IMR-90 (cell line): ENCODE results near the gene NDRG2. TPM values are rescaled to one million over a fixed set of nuclear protein-coding genes. Genes with fewer than 3 reads are reported as not detected.

Experiments used
- ATAC-seq: fragments of 200-7000 bp; cut with Tn5 transposase; 2 replicates; pipeline ENCODE4 v1.9.1; 2020; ENCODE audit warnings: low read depth, mild to moderate bottlenecking, moderate library complexity
- BruUV-seq: library from RNA; stranded (reverse); fragments of 400-500 nt; replicated peaks from 2 replicates; lab custom pipeline; 2021; lab: Mats Ljungman, UMichigan
- CTCF ChIA-PET: fragments of 300-600 bp; formaldehyde crosslinking; extraction: SDS; loops from one replicate; lab custom pipeline; 2021; ENCODE audit warnings: antibody characterized with exemption; lab: Yijun Ruan, JAX
- POLR2A ChIA-PET: fragments of 300-600 bp; sonication (Branson Sonifier 250); formaldehyde crosslinking; loops from one replicate; lab custom pipeline; 2022; ENCODE audit warnings: antibody characterized with exemption; ENCODE audit not compliant: unreplicated experiment; lab: Charles Lee
- DNase-seq: peaks from one replicate; pipeline ENCODE4 v3.0.0; 2013
- H2AFZ ChIP-seq: replicated peaks from 2 replicates; pipeline ENCODE3; 2013; ENCODE audit warnings: low read length, mild to moderate bottlenecking; ENCODE audit not compliant: poor library complexity
- H2AK5ac ChIP-seq: 2 replicates; pipeline ENCODE4 v1.6.1; 2013; ENCODE audit warnings: low read depth, low read length, inconsistent platforms
- H2AK9ac ChIP-seq: replicated peaks from 2 replicates; pipeline ENCODE3; 2013; ENCODE audit warnings: mild to moderate bottlenecking, low read depth, low read length, moderate library complexity; ENCODE audit not compliant: poor library complexity
- H2BK120ac ChIP-seq: 2 replicates; pipeline ENCODE4 v1.6.1; 2013; ENCODE audit warnings: low read depth, low read length, inconsistent platforms
- H2BK15ac ChIP-seq: 3 replicates; pipeline ENCODE4 v1.6.1; 2013; ENCODE audit warnings: low read depth, low read length, inconsistent platforms
- H2BK20ac ChIP-seq: 2 replicates; pipeline ENCODE4 v1.6.1; 2013; ENCODE audit warnings: low read depth, mild to moderate bottlenecking, inconsistent platforms, low read length, moderate library complexity
- H2BK5ac ChIP-seq: 2 replicates; pipeline ENCODE4 v1.6.1; 2013; ENCODE audit warnings: mild to moderate bottlenecking, low read depth, low read length, inconsistent platforms; ENCODE audit not compliant: poor library complexity, severe bottlenecking
- H3K14ac ChIP-seq: replicated peaks from 2 replicates; pipeline ENCODE4 v1.6.1; 2013; ENCODE audit warnings: low read depth, low read length, inconsistent platforms
- H3K18ac ChIP-seq: 2 replicates; pipeline ENCODE4 v1.6.1; 2013; ENCODE audit warnings: low read depth, low read length, control low read depth
- H3K23ac ChIP-seq: 2 replicates; pipeline ENCODE4 v1.6.1; 2013; ENCODE audit warnings: low read depth, low read length, inconsistent platforms
- H3K27ac ChIP-seq: 2 replicates; pipeline ENCODE4 v1.5.1; 2013; ENCODE audit warnings: mild to moderate bottlenecking, control low read depth, low read length; ENCODE audit not compliant: insufficient read depth
- H3K27me3 ChIP-seq: 2 replicates; pipeline ENCODE4 v1.6.1; 2013; ENCODE audit warnings: low read length; ENCODE audit not compliant: control insufficient read depth, insufficient read depth
- H3K36me3 ChIP-seq: 2 replicates; pipeline ENCODE4 v1.6.1; 2013; ENCODE audit warnings: low read length, mixed read lengths; ENCODE audit not compliant: control insufficient read depth, insufficient read depth
- H3K4ac ChIP-seq: 2 replicates; pipeline ENCODE4 v1.6.1; 2013; ENCODE audit warnings: low read depth, low read length, inconsistent platforms
- H3K4me1 ChIP-seq: 2 replicates; pipeline ENCODE4 v1.6.1; 2013; ENCODE audit warnings: low read length, mixed read lengths; ENCODE audit not compliant: control insufficient read depth, insufficient read depth
- H3K4me2 ChIP-seq: 2 replicates; pipeline ENCODE4 v1.6.1; 2013; ENCODE audit warnings: low read depth, mild to moderate bottlenecking, control low read depth, low read length, moderate library complexity
- H3K4me3 ChIP-seq: 2 replicates; pipeline ENCODE4 v1.5.1; 2013; ENCODE audit warnings: low read depth, mild to moderate bottlenecking, control low read depth, low read length, moderate library complexity; ENCODE audit not compliant: insufficient read depth
- H3K56ac ChIP-seq: 2 replicates; pipeline ENCODE4 v1.6.1; 2013; ENCODE audit warnings: low read length, inconsistent platforms; ENCODE audit not compliant: insufficient read depth; ENCODE audit errors: extremely low read depth
- H3K79me1 ChIP-seq, 2 experiments: 2 replicates each; pipeline ENCODE4 v1.6.1; 2013; ENCODE audit warnings: low read length in 2 of 2, inconsistent platforms in 1 of 2, low read depth in 1 of 2
- H3K9ac ChIP-seq: 2 replicates; pipeline ENCODE4 v1.6.1; 2013; ENCODE audit warnings: low read depth, low read length, control low read depth
- H3K9me1 ChIP-seq: 2 replicates; pipeline ENCODE4 v1.6.1; 2013; ENCODE audit warnings: low read length, inconsistent platforms; ENCODE audit not compliant: insufficient read depth
- H3K9me3 ChIP-seq: 2 replicates; pipeline ENCODE4 v1.6.1; 2013; ENCODE audit warnings: low read length; ENCODE audit not compliant: control insufficient read depth, insufficient read depth
- H4K20me1 ChIP-seq: 2 replicates; pipeline ENCODE4 v1.6.1; 2013; ENCODE audit warnings: low read length, inconsistent platforms; ENCODE audit not compliant: insufficient read depth
- H4K5ac ChIP-seq: 2 replicates; pipeline ENCODE4 v1.6.1; 2013; ENCODE audit warnings: mild to moderate bottlenecking, low read depth, low read length, control low read depth
- H4K8ac ChIP-seq, 2 experiments: 2 replicates each; pipeline ENCODE4 v1.6.1; 2013; ENCODE audit warnings: low read depth in 2 of 2, low read length in 2 of 2, control low read depth in 1 of 2, inconsistent platforms in 1 of 2
- H4K91ac ChIP-seq: 2 replicates; pipeline ENCODE4 v1.6.1; 2013; ENCODE audit warnings: low read depth, low read length, inconsistent platforms; ENCODE audit not compliant: insufficient read depth
- BHLHE40 ChIP-seq: fragments of 150-350 bp; IDR thresholded peaks from 2 replicates; pipeline ENCODE4 v1.6.1; 2016; ENCODE audit warnings: mild to moderate bottlenecking, low read depth, low read length
- CEBPB ChIP-seq: IDR thresholded peaks from 2 replicates; pipeline ENCODE4 v1.6.1; 2012; ENCODE audit warnings: low read depth, low read length, improper control_type of control experiment
- CHD1 ChIP-seq: IDR thresholded peaks from 2 replicates; pipeline ENCODE4 v1.6.1; 2012; ENCODE audit warnings: low read depth, low read length, improper control_type of control experiment
- ELK1 ChIP-seq: fragments of 150-350 bp; IDR thresholded peaks from 2 replicates; pipeline ENCODE4 v1.6.1; 2016; ENCODE audit warnings: low read depth, mild to moderate bottlenecking, low read length, moderate library complexity, borderline replicate concordance
- FOS ChIP-seq: fragments of 150-350 bp; IDR thresholded peaks from 2 replicates; pipeline ENCODE4 v1.6.1; 2016; ENCODE audit warnings: low read depth, low read length
- MAFK ChIP-seq: IDR thresholded peaks from 2 replicates; pipeline ENCODE4 v1.6.1; 2012; ENCODE audit warnings: low read depth, low read length, improper control_type of control experiment
- MAZ ChIP-seq: IDR thresholded peaks from 2 replicates; pipeline ENCODE4 v1.6.1; 2012; ENCODE audit warnings: low read depth, mild to moderate bottlenecking, low read length, improper control_type of control experiment, moderate library complexity, borderline replicate concordance
- NFE2L2 ChIP-seq: fragments of 150-350 bp; IDR thresholded peaks from 2 replicates; pipeline ENCODE4 v1.6.1; 2016; ENCODE audit warnings: low read depth, mild to moderate bottlenecking, low read length
- POLR2A ChIP-seq: IDR thresholded peaks from 2 replicates; pipeline ENCODE4 v1.6.1; 2012; ENCODE audit warnings: mild to moderate bottlenecking, low read depth, low read length
- RAD21 ChIP-seq: IDR thresholded peaks from 2 replicates; pipeline ENCODE4 v1.6.1; 2012; ENCODE audit warnings: low read length, improper control_type of control experiment
- RCOR1 ChIP-seq: IDR thresholded peaks from 2 replicates; pipeline ENCODE4 v1.6.1; 2012; ENCODE audit warnings: mild to moderate bottlenecking, low read length, improper control_type of control experiment; ENCODE audit not compliant: insufficient replicate concordance
- RFX5 ChIP-seq: IDR thresholded peaks from 2 replicates; pipeline ENCODE4 v1.8.0; 2012; ENCODE audit warnings: low read depth, mild to moderate bottlenecking, low read length, moderate library complexity
- SMC3 ChIP-seq: fragments of 150-350 bp; IDR thresholded peaks from 2 replicates; pipeline ENCODE4 v1.6.1; 2016; ENCODE audit warnings: low read depth, mild to moderate bottlenecking, antibody characterized with exemption, low read length, moderate library complexity
- USF2 ChIP-seq: fragments of 150-350 bp; IDR thresholded peaks from 2 replicates; pipeline ENCODE4 v1.6.1; 2017; ENCODE audit warnings: mild to moderate bottlenecking, antibody characterized with exemption, low read length, low read depth
- WGBS, 2 experiments: methylation state at CpG; one replicate each; pipeline versions ENCODE4 v1.1.5 to v1.1.7; 2013; ENCODE audit warnings: missing lambda C conversion rate in 2 of 2; ENCODE audit not compliant: insufficient read length in 1 of 2; ENCODE audit errors: extremely low coverage in 2 of 2; 5-methylcytosine and 5-hydroxymethylcytosine counted together
- dilution Hi-C: fragments of 300-500 bp; cut with HindIII; formaldehyde crosslinking; loops from one replicate; pipeline ENCODE4 v1.14.3; 2018; ENCODE audit warnings: low sequenced_read_pairs; ENCODE audit not compliant: unreplicated experiment
- in situ Hi-C: fragments of 300-500 bp; cut with MboI; formaldehyde crosslinking; loops from 3 replicates; pipeline ENCODE4 v1.14.3; 2019; ENCODE audit warnings: low sequenced_read_pairs, inconsistent platforms, mixed read lengths
- intact Hi-C: fragments of 100-400 bp; cut with micrococcal nuclease; formaldehyde crosslinking; loops from 2 replicates; pipeline ENCODE4 v1.10.0; 2022
- polyA plus RNA-seq, 3 experiments: library from polyadenylated mRNA; depleted of rRNA; stranded (reverse); fragments of >200 nt; gene quantifications; 2 replicates each; pipeline ENCODE4 v1.2.3, GENCODE V29; 2012; ENCODE audit warnings: low replicate concordance in 1 of 3
- total RNA-seq: library from RNA; depleted of rRNA; stranded (reverse); fragments of >200 nt; gene quantifications from 2 replicates; pipeline ENCODE4 v1.2.3, GENCODE V29; 2012
- TF ChIP-seq, protein P1 (sequence below): conservative IDR thresholded peaks from 2 replicates; pipeline ENCODE4 v1.5.1; 2012; ENCODE audit warnings: mild to moderate bottlenecking, low read depth, low read length, improper control_type of control experiment

The NDRG2 gene
- total and polyA plus RNA-seq, 2 of the 4 experiments (the other 2 are of a cell fraction), result 0.36 to 1.5 TPM

GRCh38 chr14:21016413-21017190 is 8.3 kb downstream of the NDRG2 start:
- peaks cover 30% of the 10 kb centered on the region for H3K27me3 ChIP-seq
- intact Hi-C loops (no loop called here), in situ Hi-C loops (loop anchor here (5.0 kb wide), 1 partner anchor 86 kb away; the partner anchor contains the start of gene TMEM253), dilution Hi-C loops (no loop called here)
- H3K9ac ChIP-seq, result no peak overlapping the region
- no peak overlapping the region for H3K56ac ChIP-seq
- POLR2A ChIA-PET, result no interaction called here
- H3K4me3 ChIP-seq, result no peak overlapping the region
- BruUV-seq, result no TSS peak
- H4K20me1 ChIP-seq, result no peaks in the 10 kb centered on the region
- ATAC-seq, result no peak
- CTCF ChIA-PET, result interaction anchor here (1.3 to 3.0 kb wide), 3 partner anchors 23 to 88 kb away, joined by 4 to 44 read pairs (median 20); no protein-coding TSS in a partner anchor
- H3K36me3 ChIP-seq, result no peaks in the 10 kb centered on the region
- H3K14ac ChIP-seq, result no peak overlapping the region
- H3K79me1 ChIP-seq, result no peaks in the 10 kb centered on the region
- H3K9me1 ChIP-seq, result no peaks in the 10 kb centered on the region
- H3K23ac ChIP-seq, result no peak overlapping the region
- WGBS, 2 experiments, result 100% methylated on average over 2 of the region's 9 CpGs; no CpG with 5 or more reads in 1 of the 2 experiments
- H4K91ac ChIP-seq, result no peak overlapping the region
- no peak overlapping the region for H3K4me2 ChIP-seq
- H3K27ac ChIP-seq, result no peak overlapping the region
- H3K4ac ChIP-seq, result no peak overlapping the region
- H3K18ac ChIP-seq, result no peak overlapping the region
- H2BK20ac ChIP-seq, result no peak overlapping the region
- H4K5ac ChIP-seq, result no peak overlapping the region
- H2BK15ac ChIP-seq, result no peak overlapping the region
- DNase-seq, result no peak
- H2AK9ac ChIP-seq, result no peak overlapping the region
- H2AK5ac ChIP-seq, result no peak overlapping the region
- H4K8ac ChIP-seq, result no peak overlapping the region
- H2BK120ac ChIP-seq, result no peak overlapping the region
- no peaks in the 10 kb centered on the region for H3K4me1 ChIP-seq
- H3K9me3 ChIP-seq, result no peaks in the 10 kb centered on the region
- no peak overlapping the region for H2BK5ac ChIP-seq
- H2AFZ ChIP-seq, result no peak overlapping the region
- TF ChIP-seq SMC3 (no peak), RCOR1 (no peak), CHD1 (no peak), MAZ (no peak), NFE2L2 (no peak), ELK1 (no peak), MAFK (no peak), FOS (no peak), USF2 (no peak), RAD21 (no peak), POLR2A (no peak), BHLHE40 (no peak), CEBPB (no peak), RFX5 (no peak)
- TF ChIP-seq, protein P1, sequence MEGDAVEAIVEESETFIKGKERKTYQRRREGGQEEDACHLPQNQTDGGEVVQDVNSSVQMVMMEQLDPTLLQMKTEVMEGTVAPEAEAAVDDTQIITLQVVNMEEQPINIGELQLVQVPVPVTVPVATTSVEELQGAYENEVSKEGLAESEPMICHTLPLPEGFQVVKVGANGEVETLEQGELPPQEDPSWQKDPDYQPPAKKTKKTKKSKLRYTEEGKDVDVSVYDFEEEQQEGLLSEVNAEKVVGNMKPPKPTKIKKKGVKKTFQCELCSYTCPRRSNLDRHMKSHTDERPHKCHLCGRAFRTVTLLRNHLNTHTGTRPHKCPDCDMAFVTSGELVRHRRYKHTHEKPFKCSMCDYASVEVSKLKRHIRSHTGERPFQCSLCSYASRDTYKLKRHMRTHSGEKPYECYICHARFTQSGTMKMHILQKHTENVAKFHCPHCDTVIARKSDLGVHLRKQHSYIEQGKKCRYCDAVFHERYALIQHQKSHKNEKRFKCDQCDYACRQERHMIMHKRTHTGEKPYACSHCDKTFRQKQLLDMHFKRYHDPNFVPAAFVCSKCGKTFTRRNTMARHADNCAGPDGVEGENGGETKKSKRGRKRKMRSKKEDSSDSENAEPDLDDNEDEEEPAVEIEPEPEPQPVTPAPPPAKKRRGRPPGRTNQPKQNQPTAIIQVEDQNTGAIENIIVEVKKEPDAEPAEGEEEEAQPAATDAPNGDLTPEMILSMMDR, result no peak
